B cell (primary cell): ENCODE measurements around the gene LHCGR. TPM values are rescaled to one million over a fixed set of nuclear protein-coding genes. Genes with fewer than 3 reads are reported as not detected.

Source experiments
- ATAC-seq: fragments of 200-7000 bp; cut with Tn5 transposase; one replicate; pipeline ENCODE4 v1.10.0; 2021; ENCODE audit warnings: low read depth, mild to moderate bottlenecking, moderate number of reproducible peaks, moderate library complexity
- CTCF ChIA-PET: fragments of 350-600 bp; sonication (Branson Sonifier 250); formaldehyde crosslinking; loops from one replicate; lab custom pipeline; 2021; ENCODE audit warnings: antibody characterized with exemption, inconsistent platforms; lab: Charles Lee
- POLR2A ChIA-PET: fragments of 350-600 bp; sonication (Branson Sonifier 250); formaldehyde crosslinking; loops from one replicate; lab custom pipeline; 2021; ENCODE audit warnings: antibody characterized with exemption; lab: Charles Lee
- DNase-seq: peaks from one replicate; pipeline ENCODE4 v3.0.0; 2013
- H2AFZ ChIP-seq: 2 replicates; pipeline ENCODE4 v1.6.1; 2012; ENCODE audit warnings: mild to moderate bottlenecking, low read depth, low read length; ENCODE audit not compliant: insufficient read depth, poor library complexity, severe bottlenecking
- H3K27ac ChIP-seq, 2 donors: 1 replicate in 1 of 2; 2 replicates in 1 of 2; pipeline ENCODE4 v1.5.1; 2012 to 2013; ENCODE audit warnings: low read length in 2 of 2, mild to moderate bottlenecking in 2 of 2, moderate library complexity in 1 of 2
- H3K27me3 ChIP-seq, 4 experiments: fragments of 200-600 bp in 1 of 4; sonication (generic) in 1 of 4; replicated peaks in 1 of 4; 1 replicate in 2 of 4; 2 replicates in 2 of 4; pipeline versions ENCODE4 v1.6.1 to v1.7.0; 2013 to 2016; ENCODE audit warnings: low read length in 3 of 4, mild to moderate bottlenecking in 2 of 4, mixed read lengths in 1 of 4, moderate library complexity in 1 of 4; ENCODE audit not compliant: insufficient read depth in 4 of 4, control insufficient read depth in 3 of 4; ENCODE audit errors: control extremely low read depth in 1 of 4
- H3K36me3 ChIP-seq, 2 experiments: replicated peaks in 1 of 2; 1 replicate in 1 of 2; 2 replicates in 1 of 2; pipeline versions ENCODE4 v1.6.1 to v1.7.1; 2013; ENCODE audit warnings: low read length in 1 of 2; ENCODE audit not compliant: insufficient read depth in 2 of 2, control insufficient read depth in 1 of 2; ENCODE audit errors: control extremely low read depth in 1 of 2, extremely low read depth in 1 of 2
- H3K4me1 ChIP-seq, 2 donors: fragments of 200-600 bp in 1 of 2; sonication (generic) in 1 of 2; 1 replicate in 1 of 2; 2 replicates in 1 of 2; pipeline versions ENCODE4 v1.5.1 to v1.6.1; 2013 to 2017; ENCODE audit warnings: low read length in 2 of 2; ENCODE audit not compliant: control insufficient read depth in 2 of 2, insufficient read depth in 2 of 2
- H3K4me2 ChIP-seq: replicated peaks from 2 replicates; pipeline ENCODE3; 2012; ENCODE audit warnings: mild to moderate bottlenecking, low read depth, low read length; ENCODE audit not compliant: poor library complexity, severe bottlenecking
- H3K4me3 ChIP-seq, 5 experiments: fragments of 200-600 bp in 1 of 5; sonication (generic) in 1 of 5; 1 replicate in 3 of 5; 2 replicates in 2 of 5; pipeline versions ENCODE4 v1.5.1 to v1.7.0; 2011 to 2016; ENCODE audit warnings: low read length in 4 of 5, mild to moderate bottlenecking in 4 of 5, low read depth in 2 of 5, control low read depth in 1 of 5, moderate library complexity in 1 of 5; ENCODE audit not compliant: insufficient read depth in 1 of 5; ENCODE audit errors: control extremely low read depth in 1 of 5, extremely low read depth in 1 of 5
- H3K79me2 ChIP-seq: fragments of 200-600 bp; sonication (generic); one replicate; pipeline ENCODE4 v1.6.0; 2016; ENCODE audit warnings: low read length; ENCODE audit not compliant: control insufficient read depth, insufficient read depth
- H3K9ac ChIP-seq: fragments of 200-600 bp; sonication (generic); 2 replicates; pipeline ENCODE4 v1.6.1; 2017; ENCODE audit warnings: mild to moderate bottlenecking, low read length, moderate library complexity
- H3K9me3 ChIP-seq, 3 donors: one replicate each; pipeline versions ENCODE4 v1.6.1 to v1.7.1; 2013; ENCODE audit warnings: low read length in 2 of 3; ENCODE audit not compliant: control insufficient read depth in 2 of 3, insufficient read depth in 1 of 3; ENCODE audit errors: control extremely low read depth in 1 of 3
- H4K20me1 ChIP-seq: 2 replicates; pipeline ENCODE4 v1.6.0; 2012; ENCODE audit warnings: mild to moderate bottlenecking, low read length; ENCODE audit not compliant: insufficient read depth, control insufficient read depth, poor library complexity, severe bottlenecking
- H3K27ac Mint-ChIP-seq: one replicate; pipeline ENCODE4 v1.8.0; 2021; ENCODE audit warnings: mixed read lengths
- H3K27me3 Mint-ChIP-seq: one replicate; pipeline ENCODE4 v1.8.0; 2021; ENCODE audit warnings: mixed read lengths
- H3K4me1 Mint-ChIP-seq: one replicate; pipeline ENCODE4 v1.8.0; 2021; ENCODE audit warnings: mixed read lengths
- H3K4me3 Mint-ChIP-seq: one replicate; pipeline ENCODE4 v1.8.0; 2021; ENCODE audit warnings: mixed read lengths
- H3K9me3 Mint-ChIP-seq: one replicate; pipeline ENCODE4 v1.8.0; 2022; ENCODE audit warnings: mixed read lengths; ENCODE audit not compliant: insufficient read depth
- EZH2 ChIP-seq: IDR thresholded peaks from 2 replicates; pipeline ENCODE4 v1.6.1; 2012; ENCODE audit warnings: borderline replicate concordance, low read depth, mild to moderate bottlenecking, moderate library complexity, low read length; ENCODE audit not compliant: insufficient read depth, poor library complexity, severe bottlenecking
- WGBS: methylation state at CpG from one replicate; pipeline ENCODE4 v1.1.5; 2013; ENCODE audit warnings: missing lambda C conversion rate; ENCODE audit not compliant: insufficient coverage; 5-methylcytosine and 5-hydroxymethylcytosine counted together
- intact Hi-C: fragments of 100-400 bp; cut with micrococcal nuclease; formaldehyde crosslinking; loops from one replicate; pipeline ENCODE4 v1.10.0; 2022
- polyA plus RNA-seq: library from polyadenylated mRNA; depleted of rRNA; stranded (reverse); fragments of >200 nt; gene quantifications from 2 replicates; pipeline ENCODE4 v1.2.3, GENCODE V29; 2012
- total RNA-seq, 2 donors: library from RNA; stranded (reverse); fragments of 120-200 nt in 1 of 2; gene quantifications; 1 replicate in 1 of 2; 2 replicates in 1 of 2; pipeline versions ENCODE4 v1.2.3 to v1.2.4, GENCODE V29; 2013 to 2022
- TF ChIP-seq, protein P1 (sequence below): fragments of 200-600 bp; IDR thresholded peaks from one replicate; pipeline ENCODE4 v1.8.0; 2022; ENCODE audit warnings: antibody characterized with exemption, mild to moderate bottlenecking

LHCGR gene
- total and polyA plus RNA-seq, 2 donors (not counting 1 experiment from before 2014, with no cell fraction given) = not detected

DNA sequence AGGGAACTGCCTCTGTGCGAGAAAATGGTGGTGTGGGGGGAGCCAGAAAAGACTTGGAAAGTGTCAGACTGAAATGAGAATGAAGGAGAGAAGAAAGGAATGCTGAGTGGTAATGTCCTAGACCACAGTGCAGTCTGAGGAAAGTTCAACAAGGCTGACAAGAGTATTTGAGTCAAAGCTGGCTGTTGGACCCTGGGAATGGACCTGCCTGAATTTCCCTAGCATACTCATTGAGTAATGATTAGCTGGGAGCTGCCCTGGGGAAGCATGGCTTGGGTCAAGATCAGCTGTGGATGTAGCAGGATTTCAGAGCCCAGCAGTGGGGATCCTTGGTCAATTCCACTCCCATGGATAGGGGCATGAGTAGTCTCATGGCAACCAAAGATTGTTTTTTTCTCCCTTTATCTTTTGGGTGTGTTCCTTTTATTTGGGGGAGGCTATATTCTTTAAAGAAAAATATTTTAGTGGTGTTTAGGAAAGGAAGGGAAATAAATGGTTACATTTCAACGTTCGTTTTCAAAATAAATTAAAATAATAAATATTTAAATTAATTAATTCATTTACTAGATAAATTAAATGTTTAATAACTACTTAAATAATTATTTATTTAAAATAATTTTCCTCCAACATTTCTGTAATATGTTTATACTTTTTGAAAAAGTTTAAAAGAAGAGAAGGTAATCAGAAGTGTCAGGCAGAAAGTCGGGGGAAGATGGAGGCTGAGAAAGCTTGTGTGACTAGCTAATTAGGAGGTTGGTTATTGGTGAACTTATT is 15.9 kb upstream of the LHCGR start:
- H3K9me3 ChIP-seq = peaks cover 0 to 8% (median 0%) of the 10 kb centered on the region in 3 donors
- no peak overlapping the region for H3K27ac Mint-ChIP-seq
- no peaks in the 10 kb centered on the region for H3K4me1 ChIP-seq
- H3K9ac ChIP-seq = no peak overlapping the region
- DNase-seq (no peak), ATAC-seq (no peak)
- intact Hi-C loops = no loop called here
- H2AFZ ChIP-seq = no peak overlapping the region
- no peaks in the 10 kb centered on the region for H3K79me2 ChIP-seq
- no peaks in the 10 kb centered on the region for H4K20me1 ChIP-seq
- no peaks in the 10 kb centered on the region for H3K4me1 Mint-ChIP-seq
- no peak overlapping the region for H3K4me3 ChIP-seq
- POLR2A ChIA-PET = no interaction called here
- no peaks in the 10 kb centered on the region for H3K9me3 Mint-ChIP-seq
- CTCF ChIA-PET = no interaction called here
- H3K36me3 ChIP-seq = no peaks in the 10 kb centered on the region
- TF ChIP-seq, protein P1, sequence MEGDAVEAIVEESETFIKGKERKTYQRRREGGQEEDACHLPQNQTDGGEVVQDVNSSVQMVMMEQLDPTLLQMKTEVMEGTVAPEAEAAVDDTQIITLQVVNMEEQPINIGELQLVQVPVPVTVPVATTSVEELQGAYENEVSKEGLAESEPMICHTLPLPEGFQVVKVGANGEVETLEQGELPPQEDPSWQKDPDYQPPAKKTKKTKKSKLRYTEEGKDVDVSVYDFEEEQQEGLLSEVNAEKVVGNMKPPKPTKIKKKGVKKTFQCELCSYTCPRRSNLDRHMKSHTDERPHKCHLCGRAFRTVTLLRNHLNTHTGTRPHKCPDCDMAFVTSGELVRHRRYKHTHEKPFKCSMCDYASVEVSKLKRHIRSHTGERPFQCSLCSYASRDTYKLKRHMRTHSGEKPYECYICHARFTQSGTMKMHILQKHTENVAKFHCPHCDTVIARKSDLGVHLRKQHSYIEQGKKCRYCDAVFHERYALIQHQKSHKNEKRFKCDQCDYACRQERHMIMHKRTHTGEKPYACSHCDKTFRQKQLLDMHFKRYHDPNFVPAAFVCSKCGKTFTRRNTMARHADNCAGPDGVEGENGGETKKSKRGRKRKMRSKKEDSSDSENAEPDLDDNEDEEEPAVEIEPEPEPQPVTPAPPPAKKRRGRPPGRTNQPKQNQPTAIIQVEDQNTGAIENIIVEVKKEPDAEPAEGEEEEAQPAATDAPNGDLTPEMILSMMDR = no peak
- TF ChIP-seq EZH2 = no peak
- no peak overlapping the region for H3K4me3 Mint-ChIP-seq
- 86% methylated on average over 2 of the region's 4 CpGs for WGBS
- peaks cover 16% of the 10 kb centered on the region for H3K27me3 Mint-ChIP-seq
- H3K4me2 ChIP-seq = no peak overlapping the region
- H3K27me3 ChIP-seq = peaks cover 0 to 4% (median 0%) of the 10 kb centered on the region in 4 experiments
- H3K27ac ChIP-seq = no peak overlapping the region

DNA sequence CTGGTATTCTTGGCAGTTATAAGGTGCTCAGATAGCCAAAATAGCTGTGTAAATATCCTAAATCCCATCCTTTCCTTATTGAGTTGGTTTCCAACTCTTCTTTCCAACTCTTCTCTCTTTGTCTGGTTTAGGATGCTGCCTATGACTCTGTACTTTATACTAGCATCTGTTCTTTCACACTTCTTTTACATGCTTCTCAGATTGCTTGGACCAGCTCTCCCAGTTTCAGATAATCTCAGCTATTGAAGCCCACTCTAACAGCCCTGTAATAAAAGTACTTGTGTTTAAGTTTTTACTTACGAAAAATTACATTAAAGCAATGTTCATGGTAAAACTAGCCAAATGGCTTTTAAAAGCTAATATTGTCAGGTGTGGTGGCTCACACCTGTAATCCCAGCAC is 14.7 kb upstream of the LHCGR start:
- Mint-ChIP-seq H3K27me3 (peaks cover 16% of the 10 kb centered on the region), H3K4me3 (no peak overlapping the region), H3K4me1 (no peaks in the 10 kb centered on the region), H3K27ac (no peak overlapping the region), H3K9me3 (no peaks in the 10 kb centered on the region)
- WGBS = no CpG with 5 or more reads among the region's 1 CpG
- Histone ChIP-seq H3K4me2 (no peak overlapping the region), H4K20me1 (no peaks in the 10 kb centered on the region), H3K27me3 (peaks cover 0 to 4% (median 0%) of the 10 kb centered on the region in 4 experiments), H3K27ac (no peak overlapping the region), H3K4me3 (no peak overlapping the region), H3K9ac (no peak overlapping the region), H3K36me3 (no peaks in the 10 kb centered on the region), H3K9me3 (peaks cover 0 to 8% (median 0%) of the 10 kb centered on the region in 3 donors), H3K79me2 (no peaks in the 10 kb centered on the region), H3K4me1 (no peaks in the 10 kb centered on the region), H2AFZ (no peak overlapping the region)
- DNase-seq (no peak), ATAC-seq (no peak)
- intact Hi-C loops = no loop called here
- TF ChIP-seq, protein P1 = no peak
- TF ChIP-seq EZH2 = no peak
- ChIA-PET CTCF (no interaction called here), POLR2A (no interaction called here)
